OCI-LY7 (cell line): ENCODE data around the gene E2F8.
"Not testable (repeated sequence)": the region's sequence is repeated elsewhere in the genome, so short reads cannot be mapped to it uniquely, and the experiment has no call there.

Source experiments
- CTCF ChIP-seq: fragments of 200-600 bp; sonication (generic); conservative IDR thresholded peaks from 2 replicates; pipeline ENCODE4 v1.5.1; 2014; ENCODE audit warnings: mild to moderate bottlenecking, antibody characterized with exemption, low read length, moderate library complexity, mixed read lengths
- EZH2phosphoT487 ChIP-seq: fragments of 200-600 bp; sonication (generic); IDR thresholded peaks from 2 replicates; pipeline ENCODE4 v1.6.1; 2018; ENCODE audit warnings: low read depth, borderline replicate concordance, mild to moderate bottlenecking, mixed run types, antibody characterized with exemption, low read length, moderate library complexity, mixed read lengths

GRCh38 chr11:19254441-19254840 lies 13.7 kb upstream of the E2F8 start:
- TF ChIP-seq CTCF, EZH2phosphoT487: not testable (repeated sequence)
